Fibroblast of skin of left quadriceps (primary cell): ENCODE results near the gene CENATAC.
"Not testable (repeated sequence)": the region's sequence is repeated elsewhere in the genome, so short reads cannot be mapped to it uniquely, and the experiment has no call there.

Experiments used
- DNase-seq, 2 experiments: peaks; one replicate each; pipeline ENCODE4 v3.0.0-alpha.2; 2013; ENCODE audit warnings: low read depth in 2 of 2

Gene CENATAC

DNA sequence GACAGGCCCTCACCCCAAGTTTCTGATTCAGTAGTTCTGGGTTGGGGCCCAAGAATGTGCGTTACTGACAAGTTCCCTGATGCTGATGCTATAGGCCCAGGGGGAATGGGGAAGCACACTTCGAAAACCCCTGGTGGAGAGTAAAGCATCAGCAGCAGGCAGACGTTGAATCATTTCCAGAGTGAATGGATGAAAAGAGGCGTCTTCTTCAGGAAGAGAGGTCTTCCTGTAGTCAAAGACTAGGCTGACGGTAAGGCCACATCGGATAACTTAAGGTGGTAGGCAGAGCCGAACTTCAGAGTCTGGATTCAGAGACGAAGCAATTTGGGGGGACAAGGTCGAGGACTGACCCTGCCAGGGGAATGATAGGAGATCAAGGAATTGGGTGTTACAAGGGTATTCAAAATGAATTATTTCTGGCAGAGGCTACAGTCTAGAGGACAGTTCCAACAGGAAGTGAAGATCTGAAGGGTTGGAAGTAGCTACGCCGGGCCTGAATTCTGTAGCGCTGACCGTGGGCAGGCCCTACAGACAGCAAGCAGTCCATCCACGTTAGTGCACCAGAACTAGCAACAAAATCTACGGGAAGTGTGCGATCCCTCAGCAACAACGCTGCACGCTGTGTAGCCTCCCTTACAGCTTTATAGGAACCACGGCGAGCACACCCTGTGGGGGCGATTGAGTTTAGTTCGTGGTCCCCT lies 862 bp upstream of the CENATAC start:
- DNase-seq, result no peak

DNA sequence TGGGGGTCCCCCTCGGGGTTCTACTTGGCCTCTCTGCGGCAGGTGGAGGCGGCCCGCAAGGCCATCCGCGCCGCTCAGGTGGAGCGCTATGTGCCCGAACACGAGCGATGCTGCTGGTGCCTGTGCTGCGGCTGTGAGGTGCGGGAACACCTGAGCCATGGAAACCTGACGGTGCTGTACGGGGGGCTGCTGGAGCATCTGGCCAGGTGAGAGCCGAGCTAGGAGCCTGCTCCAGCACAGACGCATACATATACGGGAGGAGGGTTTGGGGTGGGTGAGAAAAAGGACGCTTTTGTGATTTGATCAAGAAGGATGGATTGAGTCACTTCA lies 415 bp downstream of the CENATAC start:
- DNase-seq, result no peak

DNA sequence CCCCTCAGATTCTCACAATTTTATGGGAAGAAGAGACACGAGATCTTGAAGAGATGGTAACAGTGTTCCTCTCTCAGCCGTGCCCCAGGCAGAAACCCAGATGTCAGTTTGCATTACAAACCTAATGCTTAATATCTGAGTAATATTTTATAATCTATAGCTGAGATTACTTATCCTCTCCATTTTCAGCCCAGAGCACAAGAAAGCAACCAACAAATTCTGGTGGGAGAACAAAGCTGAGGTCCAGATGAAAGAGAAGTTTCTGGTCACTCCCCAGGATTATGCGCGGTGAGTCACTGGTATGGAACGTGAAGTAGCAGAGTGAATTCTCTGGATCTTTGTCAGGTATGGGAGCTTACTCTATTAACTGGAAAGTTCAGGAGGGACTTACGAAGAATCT lies 884 bp downstream of the CENATAC start:
- no peak for DNase-seq

DNA sequence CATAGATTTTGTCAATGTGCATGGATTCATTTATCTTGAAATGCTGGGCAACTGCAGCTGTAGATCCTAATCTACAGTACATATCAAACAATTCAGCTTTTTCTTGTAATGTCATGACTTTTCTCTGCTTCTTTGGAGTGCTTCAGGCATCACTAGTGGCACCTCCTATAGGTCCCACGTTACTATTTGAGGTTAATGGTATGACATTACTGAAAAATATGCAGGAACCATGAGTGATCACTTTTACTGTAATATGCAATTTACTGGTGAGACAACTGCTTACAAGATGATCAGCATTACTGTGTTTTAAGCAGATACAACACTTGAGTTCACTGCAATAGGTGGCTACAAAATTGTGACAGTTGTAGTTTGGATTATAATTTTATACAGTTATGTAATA lies 3.0 kb downstream of the CENATAC start:
- DNase-seq, result no peak

DNA sequence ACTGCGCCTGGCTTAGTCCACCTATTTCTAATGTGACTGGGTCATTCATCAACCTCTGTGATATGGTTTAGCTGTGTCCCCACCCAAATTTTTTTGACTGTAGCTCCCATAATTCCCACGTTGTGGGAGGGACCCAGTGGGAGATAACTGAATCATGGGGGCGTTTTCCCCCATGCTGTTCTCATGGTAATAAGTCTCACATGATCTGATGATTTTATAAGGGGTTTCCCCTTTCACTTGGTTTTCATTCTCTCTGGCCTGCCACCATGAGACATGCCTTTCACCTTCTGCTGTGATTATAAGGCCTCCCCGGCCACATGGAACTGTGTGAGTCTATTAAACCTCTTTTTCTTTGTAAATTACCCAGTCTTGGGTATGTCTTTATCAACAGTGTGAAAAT lies 8.7 kb downstream of the CENATAC start:
- DNase-seq, result no peak

DNA sequence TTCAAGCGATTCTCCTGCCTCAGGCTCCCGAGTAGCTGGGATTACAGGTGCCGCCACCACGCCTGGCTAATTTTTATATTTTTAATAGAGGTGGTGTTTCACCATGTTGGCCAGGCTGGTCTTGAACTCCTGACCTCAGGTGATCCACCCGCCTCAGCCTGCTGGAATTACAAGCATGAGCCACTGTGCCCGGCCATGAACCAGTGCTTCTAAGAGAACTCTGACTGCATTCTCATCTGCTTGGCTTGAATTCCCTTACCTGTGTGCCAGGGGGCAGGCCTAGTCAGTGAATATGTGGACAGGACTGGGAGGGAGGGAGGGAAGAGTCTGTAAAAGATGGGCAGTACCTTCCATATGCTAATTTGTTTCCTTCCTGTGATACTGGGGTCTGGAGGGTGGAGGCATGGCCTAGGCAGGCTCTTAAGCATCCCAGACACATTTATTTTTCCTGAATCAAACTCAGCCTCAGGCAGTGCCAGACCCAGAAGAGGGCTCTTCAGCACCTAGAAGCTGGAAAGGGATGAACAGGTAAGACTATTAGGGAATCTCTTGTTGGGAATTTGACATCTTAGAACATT lies 13.6 kb downstream of the CENATAC start:
- DNase-seq, result no peak

DNA sequence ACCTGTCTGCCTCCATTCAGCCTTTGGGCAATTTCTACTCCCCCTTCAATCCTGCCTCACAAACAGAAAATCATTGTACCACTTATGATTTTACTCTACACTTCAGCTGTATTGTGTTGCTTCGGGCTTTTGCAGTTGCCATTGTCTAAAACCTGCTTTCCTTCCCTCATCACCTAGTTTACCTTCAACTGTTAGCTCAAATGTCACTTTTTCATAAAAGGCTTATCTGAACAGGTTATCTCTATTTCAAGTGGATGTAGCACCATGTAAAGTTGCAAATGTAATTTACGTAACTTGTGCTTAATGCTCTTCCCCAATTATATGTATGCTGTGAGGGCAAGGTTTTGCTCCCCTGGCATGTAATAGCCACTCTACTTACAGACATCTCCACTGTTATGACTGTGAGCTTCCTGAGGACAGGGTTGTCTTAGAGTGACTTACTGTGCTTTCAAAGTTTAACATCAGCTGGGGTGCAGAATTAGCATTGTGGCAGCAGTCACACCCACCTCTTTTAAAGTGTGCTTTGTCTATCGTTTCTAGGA lies 14.8 kb downstream of the CENATAC start:
- no peak for DNase-seq

DNA sequence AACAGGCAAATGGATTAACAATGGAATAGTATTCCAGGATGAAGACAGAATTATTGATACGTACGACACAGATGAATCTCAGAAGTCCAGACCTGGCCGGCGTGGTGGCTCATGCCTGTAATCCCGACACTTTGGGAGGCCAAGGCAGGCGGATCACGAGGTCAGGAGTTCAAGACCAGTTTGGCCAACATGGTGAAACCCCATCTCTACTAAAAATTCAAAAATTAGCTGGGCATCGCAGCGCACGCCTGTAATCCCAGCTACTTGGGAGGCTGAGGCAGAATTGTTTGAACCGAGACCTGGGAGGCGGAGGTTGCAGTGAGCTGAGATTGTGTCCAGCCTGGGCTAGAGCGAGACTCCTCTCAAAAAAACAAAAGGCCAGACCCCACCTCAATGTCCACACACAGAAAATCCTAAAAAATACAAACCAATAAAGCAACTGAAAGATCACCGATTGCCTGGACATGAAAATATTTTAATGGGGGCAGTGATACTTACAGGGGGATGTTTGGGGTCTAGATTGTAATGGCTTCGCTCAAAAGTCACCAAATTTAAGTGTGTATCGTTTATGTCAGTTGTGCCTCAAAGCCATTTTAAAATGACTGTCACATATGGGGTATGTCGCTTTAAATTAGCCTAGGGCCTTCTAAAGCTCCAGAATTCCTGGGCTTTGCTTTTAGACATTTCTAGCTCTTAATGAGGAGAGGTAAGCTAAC lies 16.4 kb downstream of the CENATAC start:
- DNase-seq, result no peak

DNA sequence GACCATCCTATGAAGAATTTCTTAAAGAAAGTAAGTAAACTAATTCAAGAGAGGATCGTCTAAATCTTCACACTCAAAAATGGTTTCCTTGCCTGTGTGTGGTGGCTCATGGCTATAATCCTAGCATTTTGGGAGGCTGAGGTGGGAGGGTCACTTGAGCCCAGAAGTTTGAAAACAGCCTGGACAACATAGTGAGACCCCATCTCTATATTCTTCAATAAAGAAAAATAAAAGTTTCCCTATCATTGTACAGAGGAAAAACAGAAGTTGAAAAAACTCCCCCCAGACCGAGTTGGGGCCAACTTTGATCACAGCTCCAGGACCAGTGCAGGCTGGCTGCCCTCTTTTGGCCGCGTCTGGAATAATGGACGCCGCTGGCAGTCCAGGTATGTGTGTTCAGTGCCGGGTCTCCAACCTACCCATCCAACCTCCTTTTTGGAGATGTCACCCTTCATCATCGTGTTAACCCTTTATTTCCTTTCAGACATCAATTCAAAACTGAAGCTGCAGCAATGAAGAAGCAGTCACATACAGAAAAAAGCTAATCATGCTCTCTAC lies 17.2 kb downstream of the CENATAC start:
- no peak for DNase-seq

DNA sequence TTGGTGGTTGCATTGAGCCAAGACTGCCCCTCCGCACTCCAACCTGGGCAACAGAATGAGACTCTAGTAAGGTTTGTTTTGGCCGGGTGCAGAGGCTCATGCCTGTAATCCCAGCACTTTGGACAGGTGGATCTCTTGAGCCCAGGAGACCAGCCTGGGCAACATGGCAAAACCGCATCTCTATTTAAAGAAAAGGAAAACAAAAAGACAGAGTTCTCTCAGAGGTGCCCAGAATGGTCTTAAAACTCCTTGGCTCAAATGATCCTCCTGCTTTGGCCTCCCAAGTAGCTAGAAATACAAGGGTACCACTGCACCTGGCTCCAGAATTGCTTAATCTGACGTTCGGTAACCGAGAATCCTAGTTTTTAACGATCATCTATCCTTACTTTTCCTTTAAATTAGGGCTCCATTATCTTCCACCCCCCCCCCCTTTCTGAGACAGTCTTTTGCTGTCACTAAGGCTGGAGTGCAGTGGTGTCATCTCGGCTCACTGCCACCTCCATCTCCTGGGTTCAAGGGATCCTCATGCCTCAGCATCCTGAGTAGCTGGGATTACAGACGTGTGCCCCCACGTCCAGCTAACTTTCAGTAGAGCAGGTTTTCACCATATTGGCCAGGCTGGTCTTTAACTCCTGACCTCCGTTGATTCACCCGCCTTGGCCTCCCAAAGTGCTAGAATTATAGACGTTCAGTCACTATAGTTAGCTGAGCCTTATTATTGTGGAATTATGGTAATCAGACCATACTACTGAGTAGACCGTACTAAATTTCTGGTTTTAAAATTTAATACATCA lies 18.5 kb downstream of the CENATAC start:
- DNase-seq, result no peak

DNA sequence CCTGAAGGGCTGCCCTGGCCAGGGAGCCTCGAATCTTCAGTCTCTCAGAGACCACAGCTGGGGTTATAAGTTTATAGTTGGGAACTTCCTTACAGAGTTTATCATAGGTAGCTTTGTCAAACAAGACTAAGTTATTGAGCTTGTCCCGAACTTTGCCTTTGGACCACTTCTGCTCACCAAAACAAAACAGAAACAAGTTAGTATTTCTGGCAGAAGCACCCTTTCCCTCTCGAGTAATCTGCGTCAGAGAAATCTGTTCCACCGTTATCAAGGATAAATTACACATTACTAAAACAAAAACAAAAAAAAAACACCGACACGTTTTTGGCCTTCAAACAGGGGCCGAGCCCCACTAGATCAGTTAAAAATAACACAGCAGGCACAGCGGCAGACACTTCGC lies 19.4 kb downstream of the CENATAC start:
- not testable (repeated sequence) for DNase-seq

DNA sequence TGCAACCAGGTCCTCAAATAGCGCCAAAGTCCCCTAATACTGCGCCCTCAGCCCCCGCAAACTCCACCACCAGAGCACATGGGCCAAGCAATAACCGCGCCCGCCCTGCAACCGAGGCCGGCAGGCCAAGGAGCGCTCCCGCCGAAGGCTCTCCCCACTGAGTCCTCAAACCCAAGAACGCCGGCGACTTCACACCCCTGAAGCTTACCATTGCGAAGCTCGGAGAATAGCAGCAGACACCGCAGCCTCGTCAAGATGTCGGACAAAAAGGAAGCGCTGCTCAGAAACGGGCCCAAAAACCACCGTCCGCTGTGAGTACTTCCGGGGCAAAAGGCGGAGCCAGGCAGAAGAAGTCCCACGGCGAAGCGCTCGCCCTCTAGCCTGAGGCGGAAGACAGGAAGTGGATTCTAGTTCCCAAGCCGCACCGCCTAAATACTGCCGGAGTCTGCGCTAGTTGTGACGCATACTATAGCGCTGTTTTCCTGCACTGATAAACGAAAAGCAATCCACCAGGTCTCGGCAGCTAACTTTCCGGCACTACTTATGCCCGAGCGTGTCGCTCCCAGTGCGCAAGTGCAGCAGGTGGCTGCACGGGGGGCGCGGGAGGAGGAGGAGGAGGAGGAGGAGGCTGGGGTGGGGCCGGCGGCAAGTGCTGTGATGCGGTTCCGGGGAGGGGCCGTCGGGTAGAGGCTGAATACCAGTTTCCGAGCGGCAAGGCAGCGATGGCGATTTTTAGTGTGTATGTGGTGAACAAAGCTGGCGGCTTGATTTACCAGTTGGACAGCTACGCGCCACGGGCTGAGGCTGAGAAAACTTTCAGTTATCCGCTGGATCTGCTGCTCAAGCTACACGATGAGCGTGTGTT lies 20.4 kb downstream of the CENATAC start, which contains the start of the genes RPS25 and TRAPPC4:
Gene RPS25, minus strand, starts transcription at position 270 of the 865 bp plus-strand sequence. Its CDS starts 59 bp downstream, at position 211.
Gene TRAPPC4, plus strand, starts transcription at position 693 of the 865 bp plus-strand sequence. Its CDS starts 30 bp downstream, at position 723.
- peak; percentile 88 to 89 for DNase-seq

DNA sequence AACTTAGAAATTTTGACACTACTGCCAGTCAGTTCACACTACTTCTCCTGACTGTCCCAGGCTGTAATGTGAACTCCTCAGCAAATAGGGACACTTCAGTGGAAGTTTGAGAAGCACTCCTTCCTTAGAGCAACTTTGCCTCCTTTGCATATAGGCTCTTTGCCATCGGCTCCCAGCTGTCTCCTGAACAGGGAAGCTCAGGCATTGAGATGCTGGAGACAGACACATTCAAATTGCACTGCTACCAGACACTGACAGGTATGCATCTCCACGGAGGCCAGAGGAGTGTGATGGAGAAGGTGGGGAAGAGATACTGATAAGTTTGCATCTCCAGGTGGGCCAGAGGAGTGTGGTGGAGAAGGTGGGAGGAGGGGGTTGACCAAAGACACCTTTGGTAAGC lies 22.1 kb downstream of the CENATAC start:
- no peak for DNase-seq

DNA sequence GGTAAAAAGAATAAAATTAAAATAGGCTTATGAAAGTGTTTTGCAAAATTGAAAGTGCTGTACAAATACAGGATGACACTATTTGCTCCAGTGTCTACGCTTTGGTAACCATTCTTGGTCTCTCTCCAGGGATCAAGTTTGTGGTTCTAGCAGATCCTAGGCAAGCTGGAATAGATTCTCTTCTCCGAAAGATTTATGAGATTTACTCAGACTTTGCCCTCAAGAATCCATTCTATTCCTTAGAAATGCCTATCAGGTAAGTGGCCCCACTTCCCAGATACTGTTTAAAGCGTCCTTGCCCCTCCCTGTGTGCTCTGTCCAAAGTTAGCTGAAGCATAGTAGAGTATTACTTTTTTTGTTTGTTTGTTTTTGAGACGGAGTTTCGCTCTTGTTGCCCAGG lies 23.7 kb downstream of the CENATAC start:
- DNase-seq, result no peak

DNA sequence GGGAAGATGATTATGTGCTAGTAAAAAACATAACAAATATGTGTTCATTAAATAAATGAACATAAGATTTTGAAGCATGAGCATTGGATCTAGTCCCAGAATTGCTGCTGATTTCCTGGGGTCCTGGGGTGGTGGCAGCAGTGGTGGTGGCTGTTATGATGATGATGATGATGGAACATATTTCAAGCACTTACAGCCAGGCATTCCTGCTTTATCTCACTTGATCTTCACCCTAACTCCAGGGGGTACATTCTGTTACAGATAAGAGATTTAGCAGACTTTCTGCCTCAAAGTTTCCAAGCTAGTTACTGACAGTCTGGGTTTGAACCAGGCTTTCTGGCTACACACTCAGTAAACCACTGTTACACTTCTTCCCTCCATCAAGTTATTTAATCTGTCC lies 25.8 kb downstream of the CENATAC start:
- no peak for DNase-seq

DNA sequence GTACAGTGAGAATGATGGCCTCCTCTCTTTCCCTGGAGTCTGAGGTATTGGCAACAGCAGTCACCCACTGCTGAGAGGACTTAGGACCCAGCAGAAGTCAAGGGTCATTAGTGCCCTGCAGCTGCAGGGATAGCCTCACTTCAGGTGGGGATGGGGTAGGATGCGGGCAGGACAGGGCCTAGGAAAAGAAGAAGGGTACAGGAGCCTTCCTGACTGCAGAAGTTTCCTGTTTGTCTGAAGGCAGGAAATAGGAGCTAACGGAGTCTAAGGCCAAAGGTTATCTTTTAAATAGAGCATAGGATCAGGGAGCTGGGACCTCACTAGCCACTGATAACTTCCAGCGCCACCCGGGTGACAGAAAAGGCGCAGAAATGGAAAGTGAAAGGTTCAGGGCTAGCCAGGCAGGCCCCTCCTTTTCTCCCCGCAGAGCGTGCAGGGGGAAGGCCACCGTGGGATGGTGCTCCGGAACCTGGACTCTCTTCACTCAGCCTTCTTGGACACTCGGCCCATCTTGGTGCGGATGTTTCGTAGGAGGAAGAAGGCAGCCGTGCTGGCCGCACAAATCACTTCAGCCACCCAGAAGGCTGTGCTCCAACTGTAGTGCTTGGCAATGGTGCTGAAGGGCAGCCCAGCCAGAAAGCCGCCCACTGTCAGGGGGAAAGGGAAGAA lies 26.6 kb downstream of the CENATAC start:
- no peak for DNase-seq

DNA sequence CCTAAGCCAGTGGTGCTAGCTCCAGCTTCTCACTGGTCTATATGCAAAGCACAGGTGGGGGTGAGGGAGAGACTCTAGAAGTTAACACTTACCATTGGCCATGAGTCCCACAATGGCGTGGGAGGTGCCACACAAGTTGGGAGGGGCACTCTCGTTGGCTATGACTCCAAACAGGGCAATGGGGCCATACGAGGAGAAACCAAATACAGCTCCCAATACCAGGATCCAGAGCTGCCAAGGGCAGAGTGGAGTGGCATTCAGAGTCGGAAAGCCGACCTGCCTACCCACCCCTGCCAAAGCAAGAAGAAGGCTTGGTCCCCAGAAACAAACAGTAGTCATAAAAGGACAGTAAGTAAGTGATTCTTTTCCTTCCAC lies 27.1 kb downstream of the CENATAC start:
- DNase-seq, result no peak

DNA sequence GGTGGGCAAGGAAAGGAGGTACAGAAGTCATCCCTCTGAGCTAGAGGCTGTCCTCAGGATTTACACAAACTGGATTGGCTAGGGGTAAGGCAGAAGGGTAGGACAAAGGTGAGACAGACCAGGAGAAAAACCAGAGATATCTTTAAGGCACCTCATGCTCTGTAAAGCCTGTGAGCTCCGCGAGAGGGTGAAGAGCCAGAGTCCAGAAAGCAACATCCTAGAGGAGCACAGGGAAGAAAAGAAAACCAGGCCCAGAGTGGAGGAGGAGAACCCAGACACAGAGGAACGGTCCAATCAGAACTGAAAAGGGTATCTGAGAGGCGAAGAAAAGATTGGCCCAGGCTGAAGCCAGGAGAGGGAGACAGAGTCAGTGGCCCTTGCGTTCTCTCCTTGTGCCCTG lies 27.6 kb downstream of the CENATAC start:
- DNase-seq, result no peak

DNA sequence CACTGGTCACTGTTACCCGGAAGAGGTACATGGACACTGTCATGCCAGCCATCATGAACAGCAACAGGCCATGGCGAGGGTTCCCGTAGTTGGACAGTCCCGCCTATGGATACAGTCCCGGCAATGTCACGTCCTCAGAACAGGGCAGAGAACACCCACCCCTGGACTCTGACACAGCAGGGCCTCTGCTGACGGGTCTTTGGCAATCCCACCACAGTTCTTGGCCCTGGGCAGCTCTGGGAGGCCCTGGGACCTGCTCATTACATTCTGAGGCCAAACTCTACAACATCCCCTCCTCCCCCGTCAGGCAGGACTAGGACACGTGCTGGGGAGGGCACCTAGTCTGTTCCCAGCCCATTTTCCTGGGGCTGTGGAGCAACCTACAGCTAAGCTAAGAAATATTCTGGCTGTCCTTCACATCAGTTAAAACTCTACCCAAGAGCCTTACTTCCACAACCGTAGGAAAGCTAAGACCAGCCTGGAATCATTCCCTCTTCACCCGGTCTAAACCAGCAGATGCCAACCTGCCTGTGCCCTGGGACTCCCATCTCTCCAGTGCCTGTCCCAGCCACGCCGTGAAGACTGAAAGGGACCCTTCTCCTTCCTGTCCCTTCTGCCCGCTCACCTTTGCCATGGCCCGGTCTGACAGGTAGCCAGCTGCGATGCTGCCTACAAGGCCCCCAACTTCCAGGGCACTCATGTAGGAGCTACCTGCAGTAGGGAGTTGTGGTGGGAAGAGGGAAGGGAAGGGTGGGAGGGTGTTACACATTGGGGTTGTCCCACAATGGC lies 28.2 kb downstream of the CENATAC start:
- DNase-seq, result no peak
